Measurements from ENCODE around the gene C8B. TPM values are rescaled to one million over a fixed set of nuclear protein-coding genes. Genes with fewer than 3 reads are reported as not detected.

The C8B gene
- total RNA-seq, 4 donors from 2014 or later: not detected

DNA sequence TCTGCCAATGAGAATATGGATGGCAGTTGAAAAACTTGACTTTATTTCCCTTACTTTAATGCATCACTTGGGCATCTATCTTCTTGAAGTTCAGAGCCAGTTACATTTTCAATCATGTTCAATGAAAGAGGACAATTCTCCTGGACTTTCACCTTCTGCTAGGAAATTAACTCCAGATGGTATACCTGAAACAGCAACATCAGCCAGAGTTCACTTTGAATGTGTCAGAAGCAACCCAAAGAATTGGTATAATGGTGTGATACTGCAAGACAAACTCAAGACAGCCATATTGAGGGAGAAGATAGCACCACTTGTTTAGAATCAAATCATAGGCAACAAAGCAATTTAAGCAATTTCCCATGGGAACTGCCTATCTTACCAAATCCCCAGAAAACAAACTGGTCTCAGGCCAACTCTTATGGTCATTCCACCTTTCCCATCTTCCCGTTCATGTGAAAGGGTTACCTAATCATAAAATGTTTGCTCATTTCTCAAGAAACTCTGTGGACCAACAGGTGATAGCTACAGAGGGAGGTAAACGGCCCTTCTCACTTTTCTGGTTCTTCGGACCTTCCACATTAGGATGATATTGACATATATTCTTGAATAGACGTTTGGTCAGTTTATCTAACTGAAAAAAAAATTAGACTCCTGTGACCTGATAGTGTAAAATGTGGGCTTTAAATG lies 29.7 kb upstream of the C8B start:
- 70 to 77% methylated on average over 4 of the region's 4 CpGs for WGBS, 2 donors (ENCODE audit: low coverage in 1 of 2)
- in situ Hi-C loops (cut with MboI; ENCODE audit: low pct_ligation_motif_present in 1 of 4, low pct_unique_long_range_greater_than_20kb in 1 of 4, low sequenced_read_pairs in 3 of 4): no loop called here
- Histone ChIP-seq H3K4me1 (no peaks in the 10 kb centered on the region), H3K36me3 (no peaks in the 10 kb centered on the region), H3K9me3 (no peaks in the 10 kb centered on the region), H3K4me3 (no peak overlapping the region), H3K27me3 (no peaks in the 10 kb centered on the region), H3K27ac (no peak overlapping the region)
- intact Hi-C loops (cut with DNase I; ENCODE audit: low total_unique reads): no loop called here
- TF ChIP-seq POLR2AphosphoS5 (IDR thresholded peaks at IDR 0.05) (no peak), EP300 (IDR thresholded peaks at IDR 0.05; ENCODE audit: low read depth) (no peak), POLR2A (IDR thresholded peaks at IDR 0.05) (no peak)
- TF ChIP-seq, protein P1, sequence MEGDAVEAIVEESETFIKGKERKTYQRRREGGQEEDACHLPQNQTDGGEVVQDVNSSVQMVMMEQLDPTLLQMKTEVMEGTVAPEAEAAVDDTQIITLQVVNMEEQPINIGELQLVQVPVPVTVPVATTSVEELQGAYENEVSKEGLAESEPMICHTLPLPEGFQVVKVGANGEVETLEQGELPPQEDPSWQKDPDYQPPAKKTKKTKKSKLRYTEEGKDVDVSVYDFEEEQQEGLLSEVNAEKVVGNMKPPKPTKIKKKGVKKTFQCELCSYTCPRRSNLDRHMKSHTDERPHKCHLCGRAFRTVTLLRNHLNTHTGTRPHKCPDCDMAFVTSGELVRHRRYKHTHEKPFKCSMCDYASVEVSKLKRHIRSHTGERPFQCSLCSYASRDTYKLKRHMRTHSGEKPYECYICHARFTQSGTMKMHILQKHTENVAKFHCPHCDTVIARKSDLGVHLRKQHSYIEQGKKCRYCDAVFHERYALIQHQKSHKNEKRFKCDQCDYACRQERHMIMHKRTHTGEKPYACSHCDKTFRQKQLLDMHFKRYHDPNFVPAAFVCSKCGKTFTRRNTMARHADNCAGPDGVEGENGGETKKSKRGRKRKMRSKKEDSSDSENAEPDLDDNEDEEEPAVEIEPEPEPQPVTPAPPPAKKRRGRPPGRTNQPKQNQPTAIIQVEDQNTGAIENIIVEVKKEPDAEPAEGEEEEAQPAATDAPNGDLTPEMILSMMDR (IDR thresholded peaks at IDR 0.05): no peak
- DNase-seq: no peak

GRCh38 chr1:56993475-56993874 lies 27.7 kb upstream of the C8B start:
- Histone ChIP-seq H3K27me3 (no peaks in the 10 kb centered on the region), H3K4me1 (no peaks in the 10 kb centered on the region), H3K36me3 (no peaks in the 10 kb centered on the region), H3K4me3 (no peak overlapping the region), H3K27ac (no peak overlapping the region), H3K9me3 (no peaks in the 10 kb centered on the region)
- DNase-seq: no peak
- intact Hi-C loops (cut with DNase I; ENCODE audit: low total_unique reads) (no loop called here), in situ Hi-C loops (cut with MboI; ENCODE audit: low pct_ligation_motif_present in 1 of 4, low pct_unique_long_range_greater_than_20kb in 1 of 4, low sequenced_read_pairs in 3 of 4) (no loop called here)
- WGBS, 2 donors (ENCODE audit: low coverage in 1 of 2): 94 to 100% methylated on average over 3 to 5 of the region's 5 CpGs
- TF ChIP-seq POLR2AphosphoS5 (IDR thresholded peaks at IDR 0.05) (no peak), EP300 (IDR thresholded peaks at IDR 0.05; ENCODE audit: low read depth) (no peak), POLR2A (IDR thresholded peaks at IDR 0.05) (no peak)
- TF ChIP-seq, protein P1 (IDR thresholded peaks at IDR 0.05): no peak

GRCh38 chr1:56992318-56993125 lies 26.7 kb upstream of the C8B start:
- intact Hi-C loops (cut with DNase I; ENCODE audit: low total_unique reads): no loop called here
- TF ChIP-seq POLR2A (IDR thresholded peaks at IDR 0.05) (no peak), POLR2AphosphoS5 (IDR thresholded peaks at IDR 0.05) (no peak)
- H3K27me3 ChIP-seq: no peaks in the 10 kb centered on the region
- in situ Hi-C loops (cut with MboI; ENCODE audit: low pct_ligation_motif_present in 1 of 4, low pct_unique_long_range_greater_than_20kb in 1 of 4, low sequenced_read_pairs in 3 of 4): no loop called here
- no peak overlapping the region for H3K27ac ChIP-seq
- no peaks in the 10 kb centered on the region for H3K36me3 ChIP-seq
- no peaks in the 10 kb centered on the region for H3K4me1 ChIP-seq
- no peaks in the 10 kb centered on the region for H3K9me3 ChIP-seq
- no peak for DNase-seq
- no peak overlapping the region for H3K4me3 ChIP-seq
- 74 to 79% methylated on average over 15 of the region's 15 CpGs for WGBS, 2 donors (ENCODE audit: low coverage in 1 of 2)

DNA sequence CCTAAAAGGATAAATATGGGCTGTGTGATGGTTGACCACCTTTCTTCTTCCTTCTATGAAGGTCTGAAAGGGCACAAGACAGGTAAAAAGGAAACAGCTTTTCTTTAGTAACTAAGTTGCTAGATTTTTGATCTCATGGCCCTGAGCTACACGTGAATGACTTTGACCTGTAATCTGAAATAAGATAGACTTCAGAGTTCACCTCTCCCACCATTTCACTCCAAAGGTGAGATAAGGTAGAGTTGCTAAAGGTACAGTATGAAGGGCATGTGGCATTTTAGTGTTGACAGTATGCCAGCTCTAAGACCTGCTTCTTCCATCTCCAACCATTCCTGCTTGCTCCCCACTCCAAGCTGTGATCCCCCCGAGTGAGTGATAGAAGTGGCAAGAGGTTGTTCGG lies 25.8 kb upstream of the C8B start:
- DNase-seq: no peak
- 71 to 79% methylated on average over 2 to 3 of the region's 3 CpGs for WGBS, 2 donors (ENCODE audit: low coverage in 1 of 2)
- in situ Hi-C loops (cut with MboI; ENCODE audit: low pct_ligation_motif_present in 1 of 4, low pct_unique_long_range_greater_than_20kb in 1 of 4, low sequenced_read_pairs in 3 of 4): no loop called here
- no peaks in the 10 kb centered on the region for H3K27me3 ChIP-seq
- no peaks in the 10 kb centered on the region for H3K36me3 ChIP-seq
- no peaks in the 10 kb centered on the region for H3K9me3 ChIP-seq
- no peaks in the 10 kb centered on the region for H3K4me1 ChIP-seq
- TF ChIP-seq POLR2AphosphoS5 (IDR thresholded peaks at IDR 0.05) (no peak), EP300 (IDR thresholded peaks at IDR 0.05; ENCODE audit: low read depth) (no peak), POLR2A (IDR thresholded peaks at IDR 0.05) (no peak)
- TF ChIP-seq, protein P1 (IDR thresholded peaks at IDR 0.05): no peak
- no peak overlapping the region for H3K27ac ChIP-seq
- intact Hi-C loops (cut with DNase I; ENCODE audit: low total_unique reads): no loop called here
- H3K4me3 ChIP-seq: no peak overlapping the region
